K562 (cell line): ENCODE data around the gene CSNK1D. TPM values are rescaled to one million over a fixed set of nuclear protein-coding genes. Genes with fewer than 3 reads are reported as not detected.

ENCODE experiments used
- ATF4 ChIP-seq: fragments of 450-650 bp; formaldehyde crosslinking; IDR thresholded peaks from 2 replicates; pipeline ENCODE4 v1.4.0; 2022; ENCODE audit warnings: mild to moderate bottlenecking, moderate library complexity
- BMI1 ChIP-seq: fragments of 150-350 bp; IDR thresholded peaks from 2 replicates; pipeline ENCODE4 v1.6.1; 2014; ENCODE audit warnings: low read length
- CXXC5 ChIP-seq: fragments of 250-450 bp; sonication (Bioruptor Pico); IDR thresholded peaks from 2 replicates; pipeline ENCODE4 v1.8.0; 2022; ENCODE audit warnings: inconsistent platforms, mild to moderate bottlenecking, moderate library complexity
- E4F1 ChIP-seq: fragments of 250-450 bp; sonication (Bioruptor Pico); IDR thresholded peaks from 2 replicates; pipeline ENCODE4 v1.5.0; 2021; ENCODE audit warnings: mild to moderate bottlenecking, borderline replicate concordance
- HDAC1 ChIP-seq, 2 experiments: fragments of 450-650 bp; IDR thresholded peaks; 2 replicates each; pipeline ENCODE4 v1.6.1; 2016 to 2017; ENCODE audit warnings: inconsistent platforms in 1 of 2, mild to moderate bottlenecking in 1 of 2, moderate library complexity in 1 of 2
- KLF13 ChIP-seq: fragments of 450-650 bp; IDR thresholded peaks from 2 replicates; pipeline ENCODE4 v1.6.1; 2016; ENCODE audit warnings: missing genetic modification characterization, low read depth, mild to moderate bottlenecking, missing compliant biosample characterization, moderate library complexity, borderline replicate concordance
- KLF16 ChIP-seq: IDR thresholded peaks from 2 replicates; pipeline ENCODE4 v1.6.1; 2016; ENCODE audit warnings: antibody characterized with exemption
- MTA1 ChIP-seq: fragments of 450-650 bp; IDR thresholded peaks from 2 replicates; pipeline ENCODE4 v1.6.1; 2017; ENCODE audit warnings: borderline replicate concordance
- MTA3 ChIP-seq: fragments of 450-650 bp; formaldehyde crosslinking; IDR thresholded peaks from 2 replicates; pipeline ENCODE4 v1.6.1; 2017; ENCODE audit warnings: mild to moderate bottlenecking, borderline replicate concordance
- NCOR1 ChIP-seq: fragments of 450-650 bp; IDR thresholded peaks from 2 replicates; pipeline ENCODE4 v1.6.1; 2016; ENCODE audit warnings: mild to moderate bottlenecking, moderate library complexity
- NFYB ChIP-seq: IDR thresholded peaks from 2 replicates; pipeline ENCODE4 v1.6.1; 2011; ENCODE audit warnings: mild to moderate bottlenecking, moderate library complexity; ENCODE audit not compliant: insufficient read length; ENCODE audit errors: extremely low read depth
- PURB ChIP-seq: sonication (generic); formaldehyde crosslinking; IDR thresholded peaks from 2 replicates; pipeline ENCODE4 v1.9.0; 2021; ENCODE audit warnings: low read depth, mild to moderate bottlenecking, missing genetic modification reagents
- SP2 ChIP-seq: IDR thresholded peaks from 2 replicates; pipeline ENCODE4 v1.6.1; 2011; ENCODE audit warnings: mild to moderate bottlenecking, low read depth, low read length, moderate library complexity; ENCODE audit not compliant: poor library complexity, severe bottlenecking; ENCODE audit errors: extremely low read depth
- SPI1 ChIP-seq: IDR thresholded peaks from 2 replicates; pipeline ENCODE4 v1.6.1; 2011; ENCODE audit warnings: low read depth, low read length, control low read depth, borderline replicate concordance
- TEAD1 ChIP-seq, 2 experiments: fragments of 450-650 bp in 1 of 2; sonication (generic) in 1 of 2; formaldehyde crosslinking; IDR thresholded peaks; 2 replicates each; pipeline versions ENCODE4 v1.4.0 to v1.8.0; 2020 to 2022; ENCODE audit warnings: mild to moderate bottlenecking in 2 of 2, missing genetic modification reagents in 1 of 2
- TRIM24 ChIP-seq, 2 experiments: fragments of 450-650 bp; IDR thresholded peaks; 2 replicates each; pipeline ENCODE4 v1.6.1; 2016
- ZEB2 ChIP-seq: fragments of 450-650 bp; IDR thresholded peaks from 2 replicates; pipeline ENCODE4 v1.6.1; 2016
- ZNF239 ChIP-seq: fragments of 250-450 bp; sonication (Bioruptor Pico); IDR thresholded peaks from 2 replicates; pipeline ENCODE4 v1.4.0; 2020; ENCODE audit warnings: mild to moderate bottlenecking
- ZNF354B ChIP-seq: fragments of 250-450 bp; sonication (Bioruptor Pico); IDR thresholded peaks from 2 replicates; pipeline ENCODE4 v1.4.0; 2020
- ZNF717 ChIP-seq: fragments of 250-450 bp; sonication (Bioruptor Pico); IDR thresholded peaks from 2 replicates; pipeline ENCODE4 v1.5.0; 2021
- ZNF830 ChIP-seq: fragments of 250-450 bp; sonication (Bioruptor Pico); IDR thresholded peaks from 2 replicates; pipeline ENCODE4 v1.5.0; 2021; ENCODE audit warnings: mild to moderate bottlenecking
- ZSCAN29 ChIP-seq: fragments of 450-650 bp; IDR thresholded peaks from 2 replicates; pipeline ENCODE4 v1.6.1; 2017
- polyA plus RNA-seq, 8 experiments: library from polyadenylated mRNA; depleted of rRNA in 4 of 8; stranded (reverse) in 5 of 8; unstranded in 3 of 8; fragments of >200 nt; fragmentation: Nextera tagmentation in 2 of 8; fragmentation: Illumina TruSeq in 1 of 8; extraction: Ambion mirVana in 2 of 8; extraction: Trizol in 1 of 8; gene quantifications; 2 replicates each; pipeline versions ENCODE4 v1.2.1 to v1.2.3, GENCODE V29; 2011 to 2014; ENCODE audit warnings: inconsistent platforms in 1 of 8, missing spikeins in 1 of 8
- total RNA-seq, 7 experiments: library from RNA; depleted of rRNA in 6 of 7; stranded (reverse); fragments of >200 nt in 6 of 7; fragmentation: Illumina TruSeq in 2 of 7; extraction: Trizol in 2 of 7; gene quantifications; 2 replicates each; pipeline versions ENCODE4 v1.2.1 to v1.2.3, GENCODE V29; 2011 to 2021; ENCODE audit warnings: low replicate concordance in 1 of 7
- TF ChIP-seq, protein P1 (sequence below): sonication (generic); formaldehyde crosslinking; IDR thresholded peaks from 2 replicates; pipeline ENCODE4 v1.8.0; 2022; ENCODE audit warnings: missing genetic modification reagents, mild to moderate bottlenecking, moderate library complexity, borderline replicate concordance
- TF ChIP-seq, protein P2 (sequence below): fragments of 450-650 bp; IDR thresholded peaks from 2 replicates; pipeline ENCODE4 v1.6.1; 2016; ENCODE audit warnings: mild to moderate bottlenecking

CSNK1D gene
- total and polyA plus RNA-seq, 9 of the 15 experiments (the other 6 are each of a cell fraction or from before 2014, with no cell fraction given) = 6.5 to 133 (median 41.3) TPM

DNA sequence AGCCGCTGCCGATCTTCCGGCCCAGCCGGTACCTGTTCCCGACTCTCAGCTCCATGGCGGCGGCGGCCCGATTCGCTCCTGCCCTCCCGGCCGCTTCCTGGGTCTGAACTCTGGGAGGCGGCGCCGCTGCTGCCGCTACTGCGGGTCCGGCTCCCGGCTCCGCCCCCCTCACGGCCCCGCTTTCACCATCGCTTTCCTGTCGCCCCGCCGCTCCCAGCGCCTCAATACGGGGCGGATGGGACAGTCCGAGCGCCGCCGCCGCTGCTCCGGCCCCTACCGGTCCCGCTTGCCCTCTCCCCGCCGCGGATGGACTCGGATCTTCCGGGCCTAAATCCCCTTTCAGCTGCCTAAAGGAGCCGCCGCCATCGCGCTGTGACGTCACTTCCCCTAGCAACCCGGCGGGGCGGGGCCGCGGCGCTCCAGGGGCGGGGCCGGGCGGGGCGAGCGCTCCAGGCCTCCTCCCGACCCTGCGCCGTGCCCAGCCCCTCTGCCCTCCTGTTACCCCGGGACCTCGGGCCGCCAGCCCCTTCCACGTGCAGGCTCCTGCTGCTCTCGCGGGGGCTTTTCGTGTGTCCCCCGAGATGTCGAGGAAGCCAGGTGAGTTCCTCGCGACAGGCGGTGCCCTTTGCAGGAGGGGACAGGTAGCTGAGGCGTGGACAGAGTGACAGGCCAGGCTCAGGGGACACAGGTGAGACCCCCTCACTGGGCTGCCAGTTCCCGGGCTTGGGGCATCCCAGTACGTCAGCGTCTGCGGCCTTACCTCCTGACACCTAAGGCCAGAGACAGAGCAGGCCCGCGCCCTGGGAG, at the start of gene CSNK1D (continued):
- TF ChIP-seq CXXC5 (peak; percentile 92), E4F1 (CRISPR knock-in tag) (no peak), ZNF239 (CRISPR knock-in tag) (no peak), SPI1 (peak; percentile 84), MTA1 (no peak), ATF4 (CRISPR knock-in tag) (no peak), KLF13 (tag) (peak; percentile 95), SP2 (no peak), PURB (no peak), ZNF717 (CRISPR knock-in tag) (no peak), HDAC1 (IDR thresholded peaks at IDR 0.05) (peak in 1 of 2 experiments; percentile 4; a peak in 1 of 4 replicates), TEAD1 (CRISPR knock-in tag; IDR thresholded peaks at IDR 0.05) (peak in 1 of 2 experiments; percentile 53; a peak in 1 of 4 replicates), ZSCAN29 (no peak), ZNF354B (CRISPR knock-in tag) (no peak), NCOR1 (no peak), KLF16 (no peak), ZNF830 (CRISPR knock-in tag) (no peak), NFYB (no peak), ZEB2 (no peak), BMI1 (no peak), MTA3 (peak; percentile 72; the same call in 1 of the 2 replicates), TRIM24 (IDR thresholded peaks at IDR 0.05) (peak in 1 of 2 experiments; percentile 91; a peak in 2 of 4 replicates)
- TF ChIP-seq, protein P1, sequence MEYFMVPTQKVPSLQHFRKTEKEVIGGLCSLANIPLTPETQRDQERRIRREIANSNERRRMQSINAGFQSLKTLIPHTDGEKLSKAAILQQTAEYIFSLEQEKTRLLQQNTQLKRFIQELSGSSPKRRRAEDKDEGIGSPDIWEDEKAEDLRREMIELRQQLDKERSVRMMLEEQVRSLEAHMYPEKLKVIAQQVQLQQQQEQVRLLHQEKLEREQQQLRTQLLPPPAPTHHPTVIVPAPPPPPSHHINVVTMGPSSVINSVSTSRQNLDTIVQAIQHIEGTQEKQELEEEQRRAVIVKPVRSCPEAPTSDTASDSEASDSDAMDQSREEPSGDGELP = peak; percentile 81
- TF ChIP-seq, protein P2, sequence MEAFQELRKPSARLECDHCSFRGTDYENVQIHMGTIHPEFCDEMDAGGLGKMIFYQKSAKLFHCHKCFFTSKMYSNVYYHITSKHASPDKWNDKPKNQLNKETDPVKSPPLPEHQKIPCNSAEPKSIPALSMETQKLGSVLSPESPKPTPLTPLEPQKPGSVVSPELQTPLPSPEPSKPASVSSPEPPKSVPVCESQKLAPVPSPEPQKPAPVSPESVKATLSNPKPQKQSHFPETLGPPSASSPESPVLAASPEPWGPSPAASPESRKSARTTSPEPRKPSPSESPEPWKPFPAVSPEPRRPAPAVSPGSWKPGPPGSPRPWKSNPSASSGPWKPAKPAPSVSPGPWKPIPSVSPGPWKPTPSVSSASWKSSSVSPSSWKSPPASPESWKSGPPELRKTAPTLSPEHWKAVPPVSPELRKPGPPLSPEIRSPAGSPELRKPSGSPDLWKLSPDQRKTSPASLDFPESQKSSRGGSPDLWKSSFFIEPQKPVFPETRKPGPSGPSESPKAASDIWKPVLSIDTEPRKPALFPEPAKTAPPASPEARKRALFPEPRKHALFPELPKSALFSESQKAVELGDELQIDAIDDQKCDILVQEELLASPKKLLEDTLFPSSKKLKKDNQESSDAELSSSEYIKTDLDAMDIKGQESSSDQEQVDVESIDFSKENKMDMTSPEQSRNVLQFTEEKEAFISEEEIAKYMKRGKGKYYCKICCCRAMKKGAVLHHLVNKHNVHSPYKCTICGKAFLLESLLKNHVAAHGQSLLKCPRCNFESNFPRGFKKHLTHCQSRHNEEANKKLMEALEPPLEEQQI = no peak
